ENCODE measurements around the gene PTPRM. TPM values are rescaled to one million over a fixed set of nuclear protein-coding genes. Genes with fewer than 3 reads are reported as not detected.
A peak's percentile ranks its signal among the peaks of the same experiment; 100 is the strongest.

PTPRM gene
- total RNA-seq, 1 experiment from 2014 or later, result not detected

GRCh38 chr18:8081267-8081666 is 514.2 kb downstream of the PTPRM start:
- DNase-seq (ENCODE audit: low spot score), result no peak
- POLR2A ChIA-PET (ENCODE audit: low non-redundant PET), result no interaction called here
- H3K4me3 ChIP-seq (ENCODE audit: low read depth, low read length, poor library complexity, severe bottlenecking), result no peak overlapping the region
- CTCF ChIA-PET, result no interaction called here
- no TSS peak for BruUV-seq (replicated peaks)
- no peaks in the 10 kb centered on the region for H3K27me3 ChIP-seq (replicated peaks; ENCODE audit: insufficient read depth, low read depth, low read length, poor library complexity)
- H3K36me3 ChIP-seq (ENCODE audit: insufficient read depth, low read length, poor library complexity, severe bottlenecking), result no peaks in the 10 kb centered on the region
- H3K27ac ChIP-seq (ENCODE audit: low read depth, low read length, poor library complexity, severe bottlenecking), result no peak overlapping the region
- TF ChIP-seq EZH2 (IDR thresholded peaks at IDR 0.05; ENCODE audit: borderline replicate concordance, low read depth, low read length, poor library complexity, severe bottlenecking) (no peak), CTCF (conservative IDR thresholded peaks at IDR 0.05; ENCODE audit: low read depth, low read length) (no peak)
- H3K4me1 ChIP-seq (ENCODE audit: insufficient read depth, low read length, poor library complexity, severe bottlenecking), result no peaks in the 10 kb centered on the region
- intact Hi-C loops (cut with micrococcal nuclease; ENCODE audit: unreplicated experiment), result no loop called here
- H3K9me3 ChIP-seq (ENCODE audit: low read depth, low read length, poor library complexity, severe bottlenecking), result no peaks in the 10 kb centered on the region

GRCh38 chr18:8081872-8082553 is 514.9 kb downstream of the PTPRM start:
- Histone ChIP-seq H3K36me3 (ENCODE audit: insufficient read depth, low read length, poor library complexity, severe bottlenecking) (no peaks in the 10 kb centered on the region), H3K9me3 (ENCODE audit: low read depth, low read length, poor library complexity, severe bottlenecking) (no peaks in the 10 kb centered on the region), H3K4me3 (ENCODE audit: low read depth, low read length, poor library complexity, severe bottlenecking) (no peak overlapping the region), H3K27me3 (replicated peaks; ENCODE audit: insufficient read depth, low read depth, low read length, poor library complexity) (no peaks in the 10 kb centered on the region), H3K4me1 (ENCODE audit: insufficient read depth, low read length, poor library complexity, severe bottlenecking) (no peaks in the 10 kb centered on the region), H3K27ac (ENCODE audit: low read depth, low read length, poor library complexity, severe bottlenecking) (no peak overlapping the region)
- no peak for DNase-seq (ENCODE audit: low spot score)
- ChIA-PET POLR2A (ENCODE audit: low non-redundant PET) (no interaction called here), CTCF (no interaction called here)
- TF ChIP-seq EZH2 (IDR thresholded peaks at IDR 0.05; ENCODE audit: borderline replicate concordance, low read depth, low read length, poor library complexity, severe bottlenecking) (no peak), CTCF (conservative IDR thresholded peaks at IDR 0.05; ENCODE audit: low read depth, low read length) (no peak)
- BruUV-seq (replicated peaks), result no TSS peak
- intact Hi-C loops (cut with micrococcal nuclease; ENCODE audit: unreplicated experiment), result no loop called here

- DNase-seq (ENCODE audit: low spot score), result peak; percentile 70
- intact Hi-C loops (cut with micrococcal nuclease; ENCODE audit: unreplicated experiment), result no loop called here
- Histone ChIP-seq H3K4me3 (ENCODE audit: low read depth, low read length, poor library complexity, severe bottlenecking) (no peak overlapping the region), H3K27me3 (replicated peaks; ENCODE audit: insufficient read depth, low read depth, low read length, poor library complexity) (no peaks in the 10 kb centered on the region), H3K4me1 (ENCODE audit: insufficient read depth, low read length, poor library complexity, severe bottlenecking) (no peaks in the 10 kb centered on the region), H3K9me3 (ENCODE audit: low read depth, low read length, poor library complexity, severe bottlenecking) (no peaks in the 10 kb centered on the region), H3K27ac (ENCODE audit: low read depth, low read length, poor library complexity, severe bottlenecking) (no peak overlapping the region), H3K36me3 (ENCODE audit: insufficient read depth, low read length, poor library complexity, severe bottlenecking) (no peaks in the 10 kb centered on the region)
- ChIA-PET POLR2A (ENCODE audit: low non-redundant PET) (no interaction called here), CTCF (no interaction called here)
- BruUV-seq (replicated peaks), result no TSS peak
- no peak for TF ChIP-seq EZH2 (IDR thresholded peaks at IDR 0.05; ENCODE audit: borderline replicate concordance, low read depth, low read length, poor library complexity, severe bottlenecking)
- TF ChIP-seq CTCF (conservative IDR thresholded peaks at IDR 0.05; ENCODE audit: low read depth, low read length), result peak; percentile 49
Measured at GRCh38 chr18:8084160-8084559, 517.0 kb downstream of the PTPRM start.
